ENCODE results near the gene EDRF1. TPM values are rescaled to one million over a fixed set of nuclear protein-coding genes. Genes with fewer than 3 reads are reported as not detected.
A peak's percentile ranks its signal among the peaks of the same experiment; 100 is the strongest.

Gene EDRF1
- total RNA-seq, 1 donor from 2014 or later = 23.2 TPM

- H3K4me1 Mint-ChIP-seq (ENCODE audit: unreplicated experiment) = no peaks in the 10 kb centered on the region
These were observed 27.9 kb downstream of the EDRF1 start for GRCh38 chr10:125747417-125747816.

GRCh38 chr10:125756196-125756595 lies 36.7 kb downstream of the EDRF1 start:
- Mint-ChIP-seq H3K4me3 (ENCODE audit: unreplicated experiment) (no peak overlapping the region), H3K27ac (ENCODE audit: unreplicated experiment) (no peak overlapping the region)

More at GRCh38 chr10:125747417-125747816, 27.9 kb downstream of the EDRF1 start:
- H3K4me3 Mint-ChIP-seq (ENCODE audit: unreplicated experiment) = no peak overlapping the region
- H3K27me3 Mint-ChIP-seq (ENCODE audit: unreplicated experiment) = no peaks in the 10 kb centered on the region
- no peak for TF ChIP-seq CTCF (IDR thresholded peaks at IDR 0.05)
- no peak for DNase-seq (ENCODE audit: extremely low spot score, unreplicated experiment)
- no peaks in the 10 kb centered on the region for H3K9me3 Mint-ChIP-seq (ENCODE audit: unreplicated experiment)
- H3K36me3 Mint-ChIP-seq (ENCODE audit: unreplicated experiment) = peaks cover 69% of the 10 kb centered on the region
- H3K27ac Mint-ChIP-seq (ENCODE audit: unreplicated experiment) = no peak overlapping the region

GRCh38 chr10:125756853-125757487 lies 37.5 kb downstream of the EDRF1 start:
- Mint-ChIP-seq H3K4me1 (ENCODE audit: unreplicated experiment) (no peaks in the 10 kb centered on the region), H3K9me3 (ENCODE audit: unreplicated experiment) (no peaks in the 10 kb centered on the region), H3K4me3 (ENCODE audit: unreplicated experiment) (no peak overlapping the region), H3K36me3 (ENCODE audit: unreplicated experiment) (peaks cover 58% of the 10 kb centered on the region), H3K27ac (ENCODE audit: unreplicated experiment) (no peak overlapping the region), H3K27me3 (ENCODE audit: unreplicated experiment) (no peaks in the 10 kb centered on the region)
- TF ChIP-seq CTCF (IDR thresholded peaks at IDR 0.05) = no peak
- no peak for DNase-seq (ENCODE audit: extremely low spot score, unreplicated experiment)

More at GRCh38 chr10:125756196-125756595, 36.7 kb downstream of the EDRF1 start:
- Mint-ChIP-seq H3K4me1 (ENCODE audit: unreplicated experiment) (no peaks in the 10 kb centered on the region), H3K27me3 (ENCODE audit: unreplicated experiment) (no peaks in the 10 kb centered on the region), H3K9me3 (ENCODE audit: unreplicated experiment) (no peaks in the 10 kb centered on the region), H3K36me3 (ENCODE audit: unreplicated experiment) (peaks cover 58% of the 10 kb centered on the region)
- no peak for TF ChIP-seq CTCF (IDR thresholded peaks at IDR 0.05)
- DNase-seq (ENCODE audit: extremely low spot score, unreplicated experiment) = no peak

GRCh38 chr10:125757742-125758141 lies 38.2 kb downstream of the EDRF1 start:
- Mint-ChIP-seq H3K27me3 (ENCODE audit: unreplicated experiment) (no peaks in the 10 kb centered on the region), H3K27ac (ENCODE audit: unreplicated experiment) (no peak overlapping the region), H3K4me1 (ENCODE audit: unreplicated experiment) (no peaks in the 10 kb centered on the region)

GRCh38 chr10:125761961-125762360 lies 42.5 kb downstream of the EDRF1 start:
- Mint-ChIP-seq H3K9me3 (ENCODE audit: unreplicated experiment) (no peaks in the 10 kb centered on the region), H3K36me3 (ENCODE audit: unreplicated experiment) (peaks cover 60% of the 10 kb centered on the region)
- TF ChIP-seq CTCF (IDR thresholded peaks at IDR 0.05) = no peak

More at GRCh38 chr10:125757742-125758141, 38.2 kb downstream of the EDRF1 start:
- Mint-ChIP-seq H3K4me3 (ENCODE audit: unreplicated experiment) (no peak overlapping the region), H3K36me3 (ENCODE audit: unreplicated experiment) (peaks cover 58% of the 10 kb centered on the region), H3K9me3 (ENCODE audit: unreplicated experiment) (no peaks in the 10 kb centered on the region)
- no peak for DNase-seq (ENCODE audit: extremely low spot score, unreplicated experiment)
- TF ChIP-seq CTCF (IDR thresholded peaks at IDR 0.05) = no peak

More at GRCh38 chr10:125761961-125762360, 42.5 kb downstream of the EDRF1 start:
- Mint-ChIP-seq H3K27me3 (ENCODE audit: unreplicated experiment) (no peaks in the 10 kb centered on the region), H3K4me1 (ENCODE audit: unreplicated experiment) (no peaks in the 10 kb centered on the region), H3K27ac (ENCODE audit: unreplicated experiment) (peak overlapping the region; percentile 33), H3K4me3 (ENCODE audit: unreplicated experiment) (no peak overlapping the region)
- DNase-seq (ENCODE audit: extremely low spot score, unreplicated experiment) = no peak
